ENCODE measurements around the gene AP3B1. TPM values are rescaled to one million over a fixed set of nuclear protein-coding genes. Genes with fewer than 3 reads are reported as not detected.
A peak's percentile ranks its signal among the peaks of the same experiment; 100 is the strongest.

The AP3B1 gene
- total and polyA plus RNA-seq, 2 of the 8 experiments (the other 6 are each of a cell fraction or from before 2014, with no cell fraction given), result 45.8 to 48.3 TPM

GRCh38 chr5:77960863-77961396, 333.6 kb downstream of the AP3B1 start:
- Histone ChIP-seq H3K36me3 (ENCODE audit: control insufficient read depth in 2 of 4, insufficient read depth in 4 of 4, low read length in 3 of 4) (no peaks in the 10 kb centered on the region), H4K91ac (replicated peaks; ENCODE audit: insufficient read length, low read length) (no peak overlapping the region), H4K8ac (ENCODE audit: extremely low read depth, insufficient read depth, low read length) (no peak overlapping the region), H3K79me1 (ENCODE audit: low read depth, low read length) (no peaks in the 10 kb centered on the region), H2BK120ac (replicated peaks; ENCODE audit: low read depth, low read length) (no peak overlapping the region), H3K4ac (replicated peaks; ENCODE audit: insufficient read length, low read depth, low read length) (no peak overlapping the region), H3K23ac (ENCODE audit: insufficient read length) (no peak overlapping the region), H2AFZ (ENCODE audit: low read length) (no peak overlapping the region), H3K9ac (replicated peaks in 1 of 4; ENCODE audit: extremely low read depth in 1 of 4, low read depth in 3 of 4, low read length in 3 of 4) (no peak overlapping the region), H3K79me2 (ENCODE audit: control insufficient read depth in 1 of 2, insufficient read depth in 2 of 2, low read length in 2 of 2) (no peaks in the 10 kb centered on the region), H3K18ac (ENCODE audit: extremely low read depth, low read length) (no peak overlapping the region), H3K56ac (replicated peaks; ENCODE audit: insufficient read length, low read depth, low read length) (no peak overlapping the region), H4K5ac (ENCODE audit: insufficient read length, low read depth, low read length) (no peak overlapping the region), H2BK12ac (ENCODE audit: low read depth, low read length) (no peak overlapping the region), H2BK15ac (ENCODE audit: low read length) (no peak overlapping the region), H3K4me1 (replicated peaks in 1 of 4; ENCODE audit: control insufficient read depth in 3 of 4, insufficient read depth in 4 of 4, low read length in 3 of 4) (peaks cover 6 to 18% (median 10%) of the 10 kb centered on the region in 4 experiments; a peak in 6 of 7 replicates), H3K27ac (ENCODE audit: low read depth, low read length) (no peak overlapping the region), H3K23me2 (ENCODE audit: low read depth, low read length) (peaks cover 3% of the 10 kb centered on the region; the same call in 1 of the 2 replicates), H2BK5ac (ENCODE audit: low read depth, low read length) (no peak overlapping the region), H3K27me3 (replicated peaks in 1 of 4; ENCODE audit: control insufficient read depth in 3 of 4, extremely low read depth in 1 of 4, insufficient read depth in 3 of 4, low read length in 3 of 4) (peaks cover 10 to 54% (median 40%) of the 10 kb centered on the region in 4 experiments), H3K9me3 (ENCODE audit: insufficient read depth in 2 of 2, low read depth in 1 of 2, low read length in 1 of 2) (no peaks in the 10 kb centered on the region), H3K4me2 (ENCODE audit: insufficient read depth in 1 of 2, low read depth in 2 of 2, low read length in 2 of 2) (0 out of 4 replicates have a peak overlapping the region, but pooled peaks of 1 of the 2 experiments have one; percentile 3), H2AK5ac (ENCODE audit: low read depth, low read length) (no peak overlapping the region), H3K4me3 (ENCODE audit: extremely low read depth in 1 of 4, insufficient read depth in 2 of 4, low read depth in 3 of 4, low read length in 4 of 4) (no peak overlapping the region), H3K14ac (ENCODE audit: insufficient read length) (no peak overlapping the region), H2BK20ac (ENCODE audit: low read length) (no peak overlapping the region), H4K20me1 (replicated peaks in 1 of 2; ENCODE audit: control insufficient read depth in 1 of 2, insufficient read depth in 2 of 2, low read length in 2 of 2) (peaks cover 0 to 5% of the 10 kb centered on the region in 2 experiments)
- DNase-seq (ENCODE audit: low read depth in 1 of 2, low spot score in 2 of 2) (no peak), FAIRE-seq (peak; percentile 66)
- 8% methylated on average over 2 of the region's 2 CpGs; no CpG with 5 or more reads in 1 of the 2 experiments for WGBS, 2 experiments (ENCODE audit: extremely low coverage in 1 of 2, insufficient coverage in 1 of 2, insufficient read length in 1 of 2, insufficient replicate concordance in 2 of 2, low coverage in 1 of 2, low lambda C conversion rate in 2 of 2, missing lambda C conversion rate in 1 of 2)
- ChIA-PET CTCF (ENCODE audit: partially characterized antibody) (interaction anchor here (1.1 kb wide), 1 partner anchor 133 kb away, joined by 3 read pairs; no protein-coding TSS in a partner anchor), POLR2A (ENCODE audit: partially characterized antibody) (interaction anchor here (0.7 kb wide), 1 partner anchor 119 kb away, joined by 3 read pairs; no protein-coding TSS in a partner anchor)
- TF ChIP-seq GABPA (IDR thresholded peaks at IDR 0.05; ENCODE audit: borderline replicate concordance, insufficient read depth, low read length), result no peak
- TF ChIP-seq FOSL1 (IDR thresholded peaks at IDR 0.05; ENCODE audit: insufficient read depth, low read depth, low read length), result no peak
- TF ChIP-seq CTBP2 (IDR thresholded peaks at IDR 0.05; ENCODE audit: borderline replicate concordance, insufficient read depth, insufficient read length, low read length), result no peak
- no peak for TF ChIP-seq BRCA1 (IDR thresholded peaks at IDR 0.05; ENCODE audit: low read depth, low read length)
- no peak for TF ChIP-seq RFX5 (IDR thresholded peaks at IDR 0.05; ENCODE audit: borderline replicate concordance, low read depth, low read length)
- TF ChIP-seq SP1 (IDR thresholded peaks at IDR 0.05; ENCODE audit: low read depth, low read length), result no peak
- no peak for TF ChIP-seq NANOG (IDR thresholded peaks at IDR 0.05; ENCODE audit: insufficient read depth, low read depth, low read length, poor library complexity, severe bottlenecking)
- TF ChIP-seq HDAC6 (IDR thresholded peaks at IDR 0.05; ENCODE audit: low read depth, low read length), result no peak
- no peak for TF ChIP-seq ATF2 (IDR thresholded peaks at IDR 0.05; ENCODE audit: low read length)
- no peak for TF ChIP-seq SP2 (IDR thresholded peaks at IDR 0.05; ENCODE audit: low read length)

Measured in H1 (cell line).